Astrocyte of the hippocampus (primary cell): ENCODE measurements around the gene SLC48A1.

ENCODE experiments used
- DNase-seq: peaks from one replicate; pipeline ENCODE4 v3.0.0; 2011; ENCODE audit warnings: low read depth, low spot score

The SLC48A1 gene

DNA sequence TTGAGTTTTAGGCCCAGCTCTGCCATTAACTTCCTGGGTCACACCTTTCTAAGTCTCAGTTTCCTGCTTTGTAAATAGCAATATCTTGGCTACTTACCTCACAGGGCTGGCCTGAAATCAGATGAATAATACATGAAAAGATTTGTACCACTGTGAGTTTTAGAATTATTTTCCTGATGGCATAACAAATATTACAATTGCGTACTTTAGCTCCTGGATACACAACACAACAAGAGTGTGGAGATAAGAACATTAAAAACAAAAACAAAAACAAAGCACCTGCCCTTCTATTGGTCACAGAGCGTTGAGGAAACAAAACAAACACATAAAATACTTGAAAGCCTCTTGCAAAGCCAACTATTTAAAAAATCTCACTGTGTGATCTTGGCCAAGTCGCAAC, 51.6 kb downstream of the SLC48A1 start:
- DNase-seq = no peak

GRCh38 chr12:47825173-47825639, 52.2 kb downstream of the SLC48A1 start:
- peak; percentile 67 for DNase-seq

DNA sequence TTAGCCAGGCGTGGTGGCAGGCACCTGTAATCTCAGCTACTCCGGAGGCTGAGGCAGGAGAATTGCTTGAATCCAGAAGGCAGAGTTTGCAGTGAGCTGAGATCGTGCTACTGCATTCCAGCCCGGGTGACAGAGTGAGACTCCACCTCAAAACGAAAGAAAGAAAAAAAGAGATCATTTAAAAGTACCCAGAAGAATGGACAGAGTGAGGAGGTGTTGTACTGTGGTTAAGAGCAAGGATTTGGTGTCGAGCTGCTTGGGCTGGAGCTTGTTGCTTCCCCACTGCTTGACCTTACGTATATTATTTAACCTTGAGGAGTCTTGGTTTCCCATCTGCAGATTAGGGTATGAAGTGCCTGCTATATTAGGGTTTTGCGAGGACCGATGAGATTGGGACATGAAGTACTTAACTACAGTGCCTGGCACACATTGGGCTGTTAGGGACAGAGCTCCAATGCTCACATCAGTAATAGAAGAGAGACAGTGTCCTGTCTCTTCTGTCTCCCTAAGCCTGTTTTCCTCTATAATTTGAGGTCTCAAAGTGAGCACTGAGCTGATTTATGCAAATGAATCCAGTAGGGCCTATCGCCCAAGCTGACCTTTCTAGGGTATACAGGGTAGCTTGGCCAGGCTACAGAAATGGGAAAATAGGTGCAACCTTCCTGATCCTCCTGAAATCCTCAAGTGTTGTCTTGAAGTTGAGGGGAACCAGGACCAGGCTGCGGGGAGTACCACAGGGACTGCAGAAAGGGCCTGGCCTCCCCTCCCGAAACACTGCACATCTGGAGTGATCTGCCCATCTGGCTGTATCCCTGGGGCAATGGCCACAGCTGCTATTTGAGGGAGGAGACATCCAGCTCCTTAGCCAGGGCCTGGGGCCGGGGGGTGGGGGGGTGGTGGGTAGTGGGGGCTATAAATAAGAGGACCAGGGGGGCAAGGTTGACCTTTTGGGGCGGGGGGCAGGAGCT, 55.3 kb downstream of the SLC48A1 start:
- DNase-seq = no peak

DNA sequence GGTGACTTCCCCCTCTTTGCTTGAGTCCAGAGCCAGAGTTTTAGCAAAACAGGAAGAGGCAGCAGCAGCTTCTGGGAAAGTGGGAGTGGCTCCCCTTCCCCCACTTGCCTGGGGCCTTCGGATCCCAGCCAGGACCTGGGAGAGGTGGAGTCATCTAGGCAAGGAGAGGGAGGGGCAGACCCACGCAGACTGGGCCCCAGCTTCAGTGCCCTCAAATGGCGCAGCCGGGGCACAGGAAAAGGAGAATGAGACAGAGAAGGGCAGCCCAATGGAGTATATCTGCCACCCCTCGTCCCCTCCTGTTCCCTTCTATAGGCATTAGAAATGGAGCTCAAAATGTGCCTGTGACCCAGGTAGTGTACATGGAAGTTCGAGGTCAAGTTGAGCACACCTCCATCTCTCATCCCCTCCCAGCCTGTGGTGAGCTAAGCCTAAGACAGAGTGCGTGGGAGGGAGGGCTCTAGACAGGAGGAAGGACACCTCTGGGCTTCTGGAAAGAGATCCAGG, 56.0 kb downstream of the SLC48A1 start:
- DNase-seq = peak; percentile 68

- no peak for DNase-seq
Observed at GRCh38 chr12:47829584-47829983, 56.5 kb downstream of the SLC48A1 start.
